Activated gamma-delta T cell treated with Interleukin-2 at 50 U/mL for 16 hours (primary cell): ENCODE data around the gene IGDCC3.

ENCODE experiments used
- DNase-seq: peaks from one replicate; pipeline ENCODE4 v3.0.0-alpha.2; 2020

Gene IGDCC3

GRCh38 chr15:65386376-65386775 lies 8.6 kb upstream of the IGDCC3 start:
- no peak for DNase-seq

DNA sequence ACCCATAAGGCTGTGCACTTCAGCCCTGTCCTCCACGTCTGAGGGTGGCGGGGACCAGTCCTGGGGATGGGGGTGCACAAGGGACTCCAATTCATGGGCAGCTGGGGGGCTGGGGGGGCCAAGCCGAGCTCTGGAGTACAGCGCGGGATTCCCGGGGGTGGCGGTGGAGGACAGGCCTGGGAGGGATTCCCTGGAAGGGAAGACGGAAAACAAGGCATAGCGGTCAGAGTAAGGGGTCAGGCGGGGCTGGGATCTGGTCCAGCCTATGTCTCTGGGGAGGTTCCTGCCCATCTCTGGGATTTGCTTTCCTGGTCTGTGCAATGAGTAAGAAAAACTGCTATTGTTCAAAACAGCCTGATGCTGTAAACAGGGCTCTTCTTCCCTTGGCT lies 8.1 kb upstream of the IGDCC3 start:
- no peak for DNase-seq

- peak; percentile 79 for DNase-seq
Measured at GRCh38 chr15:65384895-65385869, 7.4 kb upstream of the IGDCC3 start.

DNA sequence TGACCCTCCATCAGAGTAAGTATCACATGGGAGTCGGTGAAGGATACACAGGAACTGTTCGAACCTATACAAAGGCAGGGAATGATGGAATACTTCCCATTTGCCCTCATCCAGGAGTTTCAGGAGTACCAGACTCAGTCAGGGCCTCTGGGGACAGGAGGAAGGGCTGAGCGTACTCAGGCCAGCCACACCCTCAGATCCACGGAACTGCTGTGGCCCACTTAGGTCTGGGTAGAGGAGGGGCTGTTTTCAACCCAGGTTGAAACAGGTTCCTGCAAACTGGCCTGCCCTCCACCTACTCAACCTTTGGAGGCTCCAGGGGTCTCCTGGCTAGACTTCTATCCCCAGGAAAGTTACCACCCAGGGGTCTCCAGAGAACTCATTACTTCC lies 6.7 kb upstream of the IGDCC3 start:
- DNase-seq = no peak

DNA sequence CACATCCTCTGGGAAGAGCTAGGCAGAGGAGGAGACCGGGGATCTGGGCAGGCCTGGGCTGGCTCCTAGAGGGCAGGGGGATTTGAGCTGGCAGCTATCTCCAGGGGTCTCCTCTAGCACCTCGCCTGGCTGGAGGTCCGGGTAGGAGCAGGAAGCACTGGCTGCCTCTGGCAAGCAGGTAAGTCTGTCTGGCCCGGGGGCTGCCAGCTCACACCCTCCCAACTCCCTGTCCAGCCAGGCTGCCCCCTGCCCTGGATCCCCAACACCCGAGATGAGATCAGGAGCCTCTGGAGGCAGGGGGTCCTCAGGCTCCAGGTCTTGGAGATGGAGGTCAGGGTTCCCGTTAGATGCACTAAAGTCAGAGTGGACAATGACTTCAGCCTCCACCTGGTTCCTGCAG lies 6.2 kb upstream of the IGDCC3 start:
- no peak for DNase-seq

DNA sequence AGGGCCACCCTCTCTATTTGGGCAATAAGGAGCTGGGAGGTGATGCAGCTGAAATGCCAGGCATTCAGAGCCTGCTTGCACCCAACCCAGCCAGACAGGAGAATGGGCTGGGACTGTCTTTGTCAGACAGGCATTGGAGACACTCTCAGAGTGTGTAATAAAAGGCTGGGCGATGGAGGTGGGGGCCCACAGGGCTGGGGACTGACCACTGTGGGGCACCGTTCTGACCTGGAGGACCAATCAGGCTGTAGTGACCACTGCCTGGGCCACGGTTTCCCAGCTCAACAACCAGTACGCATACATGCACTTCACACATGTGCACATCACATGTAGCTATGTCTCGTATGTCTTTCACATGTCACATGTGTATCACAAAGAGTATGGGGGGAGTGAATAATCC lies 5.7 kb upstream of the IGDCC3 start:
- no peak for DNase-seq

- no peak for DNase-seq
Measured at GRCh38 chr15:65382921-65383320, 5.1 kb upstream of the IGDCC3 start.

GRCh38 chr15:65382146-65382491 lies 4.3 kb upstream of the IGDCC3 start:
- DNase-seq = no peak

DNA sequence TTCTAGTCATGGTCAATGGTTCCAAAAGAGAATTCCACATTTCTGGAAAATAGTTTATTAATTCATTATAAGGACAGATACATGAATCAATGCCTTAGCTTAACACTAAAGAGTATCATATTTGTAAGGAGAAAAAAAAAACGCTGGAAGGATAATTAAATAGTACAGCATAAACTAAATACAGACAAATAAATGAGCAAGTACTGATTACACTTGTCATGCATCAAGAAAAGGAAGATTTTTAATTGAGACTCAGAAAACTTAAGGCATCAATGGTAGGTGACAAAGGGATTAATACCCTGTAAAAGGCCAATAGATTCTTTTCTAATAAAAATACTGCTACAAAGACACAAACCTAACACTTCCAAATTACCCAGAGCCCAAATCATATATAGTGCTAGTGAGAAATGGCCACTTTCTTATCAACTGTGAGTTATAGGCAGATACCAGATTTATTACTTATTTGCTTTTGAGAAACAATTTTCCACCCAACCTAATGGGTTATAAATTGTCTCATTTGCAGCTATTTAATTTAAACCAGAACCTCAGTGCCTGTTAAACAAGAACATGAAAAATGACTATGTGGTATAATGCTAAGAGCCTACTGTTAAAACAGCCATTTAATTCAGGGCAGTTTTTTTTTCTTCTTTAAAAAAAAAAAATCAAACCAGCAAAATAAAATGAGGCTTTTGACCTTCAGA lies 3.8 kb upstream of the IGDCC3 start:
- DNase-seq = no peak

DNA sequence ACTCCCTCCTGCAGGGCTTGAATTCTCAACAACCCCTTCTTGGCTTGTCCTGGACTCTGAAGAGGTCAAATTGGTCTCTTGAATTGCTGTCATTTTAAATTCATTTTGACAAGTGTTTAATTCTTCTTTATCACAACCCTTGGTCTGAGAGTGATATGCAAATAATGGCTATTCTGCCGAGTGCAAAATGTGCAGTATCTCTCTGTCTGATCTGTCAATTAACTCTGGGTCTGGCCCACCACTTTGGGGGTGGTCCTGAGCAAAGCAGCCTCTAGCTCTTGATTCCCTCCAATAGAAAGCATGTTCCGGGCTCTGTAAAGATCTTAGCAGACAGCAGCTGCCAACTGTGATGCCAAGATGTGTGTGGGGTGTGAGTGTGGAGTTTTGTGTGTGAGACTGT lies 2.2 kb upstream of the IGDCC3 start:
- no peak for DNase-seq

- DNase-seq = no peak
Measured at GRCh38 chr15:65377105-65377975, 462 bp downstream of the IGDCC3 start.

DNA sequence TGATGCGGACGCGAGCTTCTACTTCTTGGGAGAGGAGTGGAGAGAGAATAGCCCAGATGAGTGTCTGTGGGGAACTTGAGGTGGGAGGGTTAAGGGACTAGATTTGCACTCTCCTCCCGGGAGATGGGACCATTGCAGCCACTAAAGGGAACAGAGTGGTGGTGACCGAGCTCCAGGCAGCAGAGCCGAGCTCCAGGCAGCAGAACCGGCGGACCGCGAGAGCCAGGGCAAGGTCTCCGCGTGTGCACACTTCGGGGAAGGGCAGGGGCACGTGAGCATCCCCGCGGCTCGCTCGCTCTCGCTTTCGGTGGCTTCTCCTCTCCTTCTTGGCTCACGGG lies 1.1 kb downstream of the IGDCC3 start:
- no peak for DNase-seq

DNA sequence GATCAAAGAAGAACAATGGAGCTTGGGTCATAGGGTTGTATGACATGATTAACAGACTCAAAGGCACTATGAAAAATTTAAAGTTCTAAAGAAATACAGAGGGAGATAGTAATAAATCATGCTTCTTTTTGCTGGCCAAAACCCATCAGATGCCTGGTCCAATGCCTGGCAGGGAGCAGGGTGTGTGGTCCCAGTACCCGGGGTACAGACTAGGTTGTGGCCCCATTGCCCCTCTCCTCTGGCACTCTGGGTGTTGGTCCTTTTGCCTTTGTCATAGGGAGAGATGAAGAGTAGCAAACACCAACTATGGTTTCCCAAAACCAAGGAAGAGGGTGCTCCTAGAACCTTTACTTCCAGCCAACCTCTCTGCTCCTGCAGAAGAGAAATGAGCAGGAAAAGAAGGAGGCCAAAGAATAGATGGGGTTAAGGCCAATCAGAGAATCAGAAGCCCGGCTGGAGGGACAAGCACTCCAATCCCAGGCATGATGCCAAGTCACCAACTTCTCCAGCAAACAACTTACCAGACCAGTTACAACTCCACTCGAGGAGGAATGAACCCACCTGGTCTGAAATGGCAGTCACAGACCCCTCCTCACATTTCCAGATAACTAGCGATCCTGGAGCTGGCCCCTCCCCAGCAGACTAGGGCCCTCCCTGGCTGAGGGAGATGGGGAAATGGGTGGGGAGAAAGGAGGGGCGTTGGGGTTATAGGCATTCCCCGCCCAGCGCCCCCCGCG lies 1.8 kb downstream of the IGDCC3 start:
- DNase-seq = no peak

DNA sequence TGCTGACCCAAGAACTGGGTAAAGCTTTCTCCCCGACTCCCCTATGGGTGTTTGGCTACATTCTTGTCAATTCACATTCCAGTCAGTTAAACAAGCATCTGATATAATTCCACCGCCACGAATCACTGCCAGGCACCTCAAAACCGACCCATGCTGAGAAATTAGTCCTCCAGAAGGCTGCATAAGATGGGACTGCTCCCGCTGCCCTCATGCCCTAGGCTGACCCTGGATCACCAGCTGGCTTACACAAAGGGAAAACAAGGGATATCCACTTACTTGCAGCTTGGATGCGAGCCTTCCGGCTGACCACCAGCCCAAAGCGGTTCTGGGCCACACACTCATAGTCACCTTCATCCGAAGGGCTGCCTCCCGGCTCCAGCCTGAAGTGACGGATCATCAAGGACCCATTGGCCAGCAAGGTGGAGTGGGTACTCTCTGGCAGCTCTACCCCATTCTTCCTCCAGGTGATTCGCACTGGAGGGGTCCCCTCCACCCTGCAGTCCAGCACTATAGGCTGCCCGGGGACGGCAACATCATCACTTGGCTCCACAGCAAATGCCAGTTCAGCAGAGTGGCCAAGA lies 2.9 kb downstream of the IGDCC3 start:
- no peak for DNase-seq

DNA sequence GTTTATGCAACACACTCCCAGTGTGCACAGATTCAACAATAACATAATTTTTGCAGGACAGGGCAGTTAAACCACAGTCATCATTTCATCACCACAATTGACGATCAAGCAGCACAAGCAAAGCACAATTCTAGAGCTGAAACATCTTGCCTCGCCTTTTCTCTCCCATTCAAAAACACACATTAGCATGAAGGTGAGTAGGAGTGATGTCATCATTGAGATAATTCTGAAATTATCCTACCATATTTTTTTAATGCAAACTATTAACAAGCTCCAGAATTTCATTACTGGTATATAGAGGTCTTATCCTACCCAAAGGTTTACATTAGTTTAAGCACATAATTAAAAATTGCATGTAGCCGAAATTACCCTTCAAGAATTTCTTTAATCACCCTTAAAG lies 3.5 kb downstream of the IGDCC3 start:
- no peak for DNase-seq

- DNase-seq = no peak
Measured at GRCh38 chr15:65373163-65373651, 4.6 kb downstream of the IGDCC3 start.

GRCh38 chr15:65372787-65373067 lies 5.1 kb downstream of the IGDCC3 start:
- no peak for DNase-seq

GRCh38 chr15:65371976-65372786 lies 5.6 kb downstream of the IGDCC3 start:
- DNase-seq = no peak

- no peak for DNase-seq
Measured at GRCh38 chr15:65370885-65371284, 6.9 kb downstream of the IGDCC3 start.

DNA sequence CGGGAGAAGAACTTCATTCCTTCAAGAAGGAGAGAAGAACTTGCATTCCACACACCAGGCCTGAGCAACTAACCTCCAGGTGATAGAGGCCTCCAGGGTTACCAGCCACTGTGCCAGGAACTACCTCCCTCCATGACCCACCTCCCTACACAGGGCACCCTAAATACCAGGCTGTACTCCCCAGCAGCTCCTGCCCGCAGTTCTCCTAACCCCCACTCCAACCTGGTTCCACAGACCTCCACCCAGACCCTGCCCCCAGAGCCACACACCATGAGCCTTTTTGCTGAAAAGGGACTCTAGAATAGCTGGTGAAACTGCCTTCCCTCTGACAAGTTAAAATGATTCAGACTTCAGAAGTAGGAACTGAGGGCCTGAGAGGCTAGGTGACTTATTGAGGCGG lies 8.2 kb downstream of the IGDCC3 start:
- no peak for DNase-seq

- DNase-seq = no peak
Measured at GRCh38 chr15:65369212-65369547, 8.6 kb downstream of the IGDCC3 start.
